IMR-90 (cell line): ENCODE results near the gene IL37. TPM values are rescaled to one million over a fixed set of nuclear protein-coding genes. Genes with fewer than 3 reads are reported as not detected.

Experiments used
- ATAC-seq: fragments of 200-7000 bp; cut with Tn5 transposase; 2 replicates; pipeline ENCODE4 v1.9.1; 2020; ENCODE audit warnings: low read depth, mild to moderate bottlenecking, moderate library complexity
- Bru-seq: library from RNA; stranded (reverse); fragments of 400-500 nt; gene quantifications from one replicate; lab custom pipeline; 2021; lab: Mats Ljungman, UMichigan
- BruChase-seq, 2 experiments: library from RNA; stranded (reverse); fragments of 400-500 nt; gene quantifications; one replicate each; lab custom pipeline; 2021; lab: Mats Ljungman, UMichigan
- BruUV-seq: library from RNA; stranded (reverse); fragments of 400-500 nt; replicated peaks from 2 replicates; lab custom pipeline; 2021; lab: Mats Ljungman, UMichigan
- CTCF ChIA-PET: fragments of 300-600 bp; formaldehyde crosslinking; extraction: SDS; loops from one replicate; lab custom pipeline; 2021; ENCODE audit warnings: antibody characterized with exemption; lab: Yijun Ruan, JAX
- POLR2A ChIA-PET: fragments of 300-600 bp; sonication (Branson Sonifier 250); formaldehyde crosslinking; loops from one replicate; lab custom pipeline; 2022; ENCODE audit warnings: antibody characterized with exemption; ENCODE audit not compliant: unreplicated experiment; lab: Charles Lee
- DNase-seq: peaks from one replicate; pipeline ENCODE4 v3.0.0; 2013
- H2AFZ ChIP-seq: replicated peaks from 2 replicates; pipeline ENCODE3; 2013; ENCODE audit warnings: low read length, mild to moderate bottlenecking; ENCODE audit not compliant: poor library complexity
- H2AK5ac ChIP-seq: 2 replicates; pipeline ENCODE4 v1.6.1; 2013; ENCODE audit warnings: low read depth, low read length, inconsistent platforms
- H2AK9ac ChIP-seq: replicated peaks from 2 replicates; pipeline ENCODE3; 2013; ENCODE audit warnings: mild to moderate bottlenecking, low read depth, low read length, moderate library complexity; ENCODE audit not compliant: poor library complexity
- H2BK120ac ChIP-seq: 2 replicates; pipeline ENCODE4 v1.6.1; 2013; ENCODE audit warnings: low read depth, low read length, inconsistent platforms
- H2BK15ac ChIP-seq: 3 replicates; pipeline ENCODE4 v1.6.1; 2013; ENCODE audit warnings: low read depth, low read length, inconsistent platforms
- H2BK20ac ChIP-seq: 2 replicates; pipeline ENCODE4 v1.6.1; 2013; ENCODE audit warnings: low read depth, mild to moderate bottlenecking, inconsistent platforms, low read length, moderate library complexity
- H2BK5ac ChIP-seq: 2 replicates; pipeline ENCODE4 v1.6.1; 2013; ENCODE audit warnings: mild to moderate bottlenecking, low read depth, low read length, inconsistent platforms; ENCODE audit not compliant: poor library complexity, severe bottlenecking
- H3K14ac ChIP-seq: replicated peaks from 2 replicates; pipeline ENCODE4 v1.6.1; 2013; ENCODE audit warnings: low read depth, low read length, inconsistent platforms
- H3K18ac ChIP-seq: 2 replicates; pipeline ENCODE4 v1.6.1; 2013; ENCODE audit warnings: low read depth, low read length, control low read depth
- H3K23ac ChIP-seq: 2 replicates; pipeline ENCODE4 v1.6.1; 2013; ENCODE audit warnings: low read depth, low read length, inconsistent platforms
- H3K27ac ChIP-seq: 2 replicates; pipeline ENCODE4 v1.5.1; 2013; ENCODE audit warnings: mild to moderate bottlenecking, control low read depth, low read length; ENCODE audit not compliant: insufficient read depth
- H3K27me3 ChIP-seq: 2 replicates; pipeline ENCODE4 v1.6.1; 2013; ENCODE audit warnings: low read length; ENCODE audit not compliant: control insufficient read depth, insufficient read depth
- H3K36me3 ChIP-seq: 2 replicates; pipeline ENCODE4 v1.6.1; 2013; ENCODE audit warnings: low read length, mixed read lengths; ENCODE audit not compliant: control insufficient read depth, insufficient read depth
- H3K4ac ChIP-seq: 2 replicates; pipeline ENCODE4 v1.6.1; 2013; ENCODE audit warnings: low read depth, low read length, inconsistent platforms
- H3K4me1 ChIP-seq: 2 replicates; pipeline ENCODE4 v1.6.1; 2013; ENCODE audit warnings: low read length, mixed read lengths; ENCODE audit not compliant: control insufficient read depth, insufficient read depth
- H3K4me2 ChIP-seq: 2 replicates; pipeline ENCODE4 v1.6.1; 2013; ENCODE audit warnings: low read depth, mild to moderate bottlenecking, control low read depth, low read length, moderate library complexity
- H3K4me3 ChIP-seq: 2 replicates; pipeline ENCODE4 v1.5.1; 2013; ENCODE audit warnings: low read depth, mild to moderate bottlenecking, control low read depth, low read length, moderate library complexity; ENCODE audit not compliant: insufficient read depth
- H3K56ac ChIP-seq: 2 replicates; pipeline ENCODE4 v1.6.1; 2013; ENCODE audit warnings: low read length, inconsistent platforms; ENCODE audit not compliant: insufficient read depth; ENCODE audit errors: extremely low read depth
- H3K79me1 ChIP-seq, 2 experiments: 2 replicates each; pipeline ENCODE4 v1.6.1; 2013; ENCODE audit warnings: low read length in 2 of 2, inconsistent platforms in 1 of 2, low read depth in 1 of 2
- H3K9ac ChIP-seq: 2 replicates; pipeline ENCODE4 v1.6.1; 2013; ENCODE audit warnings: low read depth, low read length, control low read depth
- H3K9me1 ChIP-seq: 2 replicates; pipeline ENCODE4 v1.6.1; 2013; ENCODE audit warnings: low read length, inconsistent platforms; ENCODE audit not compliant: insufficient read depth
- H3K9me3 ChIP-seq: 2 replicates; pipeline ENCODE4 v1.6.1; 2013; ENCODE audit warnings: low read length; ENCODE audit not compliant: control insufficient read depth, insufficient read depth
- H4K20me1 ChIP-seq: 2 replicates; pipeline ENCODE4 v1.6.1; 2013; ENCODE audit warnings: low read length, inconsistent platforms; ENCODE audit not compliant: insufficient read depth
- H4K5ac ChIP-seq: 2 replicates; pipeline ENCODE4 v1.6.1; 2013; ENCODE audit warnings: mild to moderate bottlenecking, low read depth, low read length, control low read depth
- H4K8ac ChIP-seq, 2 experiments: 2 replicates each; pipeline ENCODE4 v1.6.1; 2013; ENCODE audit warnings: low read depth in 2 of 2, low read length in 2 of 2, control low read depth in 1 of 2, inconsistent platforms in 1 of 2
- H4K91ac ChIP-seq: 2 replicates; pipeline ENCODE4 v1.6.1; 2013; ENCODE audit warnings: low read depth, low read length, inconsistent platforms; ENCODE audit not compliant: insufficient read depth
- MXI1 ChIP-seq: IDR thresholded peaks from 2 replicates; pipeline ENCODE4 v1.6.1; 2012; ENCODE audit warnings: low read depth, mild to moderate bottlenecking, low read length, moderate library complexity, borderline replicate concordance
- POLR2A ChIP-seq: IDR thresholded peaks from 2 replicates; pipeline ENCODE4 v1.6.1; 2012; ENCODE audit warnings: mild to moderate bottlenecking, low read depth, low read length
- WGBS, 2 experiments: methylation state at CpG; one replicate each; pipeline versions ENCODE4 v1.1.5 to v1.1.7; 2013; ENCODE audit warnings: missing lambda C conversion rate in 2 of 2; ENCODE audit not compliant: insufficient read length in 1 of 2; ENCODE audit errors: extremely low coverage in 2 of 2; 5-methylcytosine and 5-hydroxymethylcytosine counted together
- dilution Hi-C: fragments of 300-500 bp; cut with HindIII; formaldehyde crosslinking; loops from one replicate; pipeline ENCODE4 v1.14.3; 2018; ENCODE audit warnings: low sequenced_read_pairs; ENCODE audit not compliant: unreplicated experiment
- in situ Hi-C: fragments of 300-500 bp; cut with MboI; formaldehyde crosslinking; loops from 3 replicates; pipeline ENCODE4 v1.14.3; 2019; ENCODE audit warnings: low sequenced_read_pairs, inconsistent platforms, mixed read lengths
- intact Hi-C: fragments of 100-400 bp; cut with micrococcal nuclease; formaldehyde crosslinking; loops from 2 replicates; pipeline ENCODE4 v1.10.0; 2022
- long read RNA-seq: library from polyadenylated mRNA; unstranded; transcript quantifications from one replicate; pipeline ENCODE4 v2.0.0, GENCODE V29; 2021; ENCODE audit not compliant: unreplicated experiment
- polyA plus RNA-seq, 3 experiments: library from polyadenylated mRNA; depleted of rRNA; stranded (reverse); fragments of >200 nt; gene quantifications; 2 replicates each; pipeline ENCODE4 v1.2.3, GENCODE V29; 2012; ENCODE audit warnings: low replicate concordance in 1 of 3
- total RNA-seq: library from RNA; depleted of rRNA; stranded (reverse); fragments of >200 nt; gene quantifications from 2 replicates; pipeline ENCODE4 v1.2.3, GENCODE V29; 2012; rRNA removed

Gene IL37
- total RNA-seq (not detected in 2 replicates), polyA plus RNA-seq (2012; rRNA removed) (0.15 TPM in 1 of 2 replicates, not detected in the other), Bru-seq, nascent RNA (not detected), BruChase-seq, experiment 1, labeled RNA remaining after a 6-hour chase (percentile 14 among the genes with signal in this experiment), BruChase-seq, experiment 2, labeled RNA remaining after a 2-hour chase (percentile 27 among the genes with signal in this experiment)
- polyA plus RNA-seq (2012; cell fraction: cytosol; rRNA removed) = not detected in 2 replicates
- 0.21 and 0.85 TPM in 2 replicates for polyA plus RNA-seq (2012; cell fraction: nucleus; rRNA removed; ENCODE audit: low replicate concordance)
- long read RNA-seq = 0 reads

- H3K23ac ChIP-seq = no peak within 1 kb of the TSS
- no CpG with 5 or more reads among the region's 2 CpGs for WGBS, 2 experiments
- POLR2A ChIA-PET = no interaction called here
Measured at GRCh38 chr2:112910865-112911264, at the start of gene IL37. TSS of gene IL37 (plus strand) at chr2:112911165. CDS start at chr2:112913013, 1,848 bp downstream.

More at GRCh38 chr2:112910865-112911264, at the start of gene IL37:
- Histone ChIP-seq H4K8ac (no peak within 1 kb of the TSS), H3K36me3 (no peaks in the 10 kb centered on the region), H4K5ac (no peak within 1 kb of the TSS), H3K9me3 (0 out of 2 replicates have a peak, but pooled peaks cover 3% of the 10 kb centered on the region), H4K91ac (no peak within 1 kb of the TSS), H2BK120ac (no peak within 1 kb of the TSS), H3K18ac (no peak within 1 kb of the TSS), H3K4me2 (no peak within 1 kb of the TSS), H3K9ac (no peak within 1 kb of the TSS), H2AFZ (no peak within 1 kb of the TSS), H2BK20ac (no peak within 1 kb of the TSS), H3K27ac (no peak within 1 kb of the TSS), H3K56ac (no peak within 1 kb of the TSS), H2BK5ac (no peak within 1 kb of the TSS), H2AK9ac (no peak within 1 kb of the TSS), H3K79me1 (no peaks in the 10 kb centered on the region), H2AK5ac (no peak within 1 kb of the TSS), H3K14ac (no peak within 1 kb of the TSS), H3K27me3 (peaks cover 18% of the 10 kb centered on the region), H3K9me1 (no peaks in the 10 kb centered on the region; the same call in 1 of the 2 replicates), H3K4ac (no peak within 1 kb of the TSS), H3K4me1 (no peaks in the 10 kb centered on the region), H3K4me3 (no peak within 1 kb of the TSS), H2BK15ac (no peak within 1 kb of the TSS), H4K20me1 (no peaks in the 10 kb centered on the region)
- dilution Hi-C loops (no loop called here), in situ Hi-C loops (no loop called here), intact Hi-C loops (no loop called here)
- DNase-seq (no peak), ATAC-seq (no peak)
- CTCF ChIA-PET = no interaction called here
- TF ChIP-seq POLR2A = no peak
- TF ChIP-seq MXI1 = no peak
- no TSS peak for BruUV-seq
